ENCODE data around the gene KLK5. TPM values are rescaled to one million over a fixed set of nuclear protein-coding genes. Genes with fewer than 3 reads are reported as not detected.

The KLK5 gene
- total and polyA plus RNA-seq, 2 donors (not counting 1 experiment from before 2014, with no cell fraction given) = not detected

- DNase-seq = no peak
- peaks cover 41% of the 10 kb centered on the region for H3K27me3 Mint-ChIP-seq
- no peak for ATAC-seq (ENCODE audit: low read depth)
Measured at GRCh38 chr19:50910722-50911121, 42.1 kb downstream of the KLK5 start.

More at GRCh38 chr19:50910722-50911121, 42.1 kb downstream of the KLK5 start:
- Histone ChIP-seq H3K36me3 (replicated peaks in 1 of 2; ENCODE audit: control extremely low read depth in 1 of 2, control insufficient read depth in 1 of 2, extremely low read depth in 1 of 2, insufficient read depth in 2 of 2, low read length in 1 of 2) (no peaks in the 10 kb centered on the region), H3K4me1 (ENCODE audit: control insufficient read depth in 2 of 2, insufficient read depth in 2 of 2, low read length in 2 of 2) (peaks cover 10 to 18% of the 10 kb centered on the region in 2 donors), H3K4me3 (ENCODE audit: control extremely low read depth in 1 of 5, extremely low read depth in 1 of 5, insufficient read depth in 1 of 5, low read depth in 2 of 5, low read length in 4 of 5) (no peak overlapping the region), H3K79me2 (ENCODE audit: control insufficient read depth, insufficient read depth, low read length) (no peaks in the 10 kb centered on the region), H3K27ac (ENCODE audit: low read length in 2 of 2) (no peak overlapping the region), H4K20me1 (ENCODE audit: control insufficient read depth, insufficient read depth, low read length, poor library complexity, severe bottlenecking) (no peaks in the 10 kb centered on the region), H2AFZ (ENCODE audit: insufficient read depth, low read depth, low read length, poor library complexity, severe bottlenecking) (no peak overlapping the region), H3K27me3 (replicated peaks in 1 of 4; ENCODE audit: control extremely low read depth in 1 of 4, control insufficient read depth in 3 of 4, insufficient read depth in 4 of 4, low read length in 3 of 4) (peaks cover 0 to 66% (median 29%) of the 10 kb centered on the region in 4 experiments), H3K9me3 (ENCODE audit: control extremely low read depth in 1 of 3, control insufficient read depth in 2 of 3, insufficient read depth in 1 of 3, low read length in 2 of 3) (peaks cover 0 to 19% (median 0%) of the 10 kb centered on the region in 3 donors), H3K9ac (ENCODE audit: low read length) (no peak overlapping the region), H3K4me2 (replicated peaks; ENCODE audit: low read depth, low read length, poor library complexity, severe bottlenecking) (no peak overlapping the region)
- TF ChIP-seq EZH2 (IDR thresholded peaks at IDR 0.05; ENCODE audit: borderline replicate concordance, insufficient read depth, low read depth, low read length, poor library complexity, severe bottlenecking) = no peak
- TF ChIP-seq CTCF (IDR thresholded peaks at IDR 0.05) = no peak
- ChIA-PET POLR2A (no interaction called here), CTCF (interaction anchor here (0.9 kb wide), 1 partner anchor 128 kb away, joined by 3 read pairs; no protein-coding TSS in a partner anchor)
- 25% methylated on average over 1 of the region's 4 CpGs for WGBS (ENCODE audit: insufficient coverage)
- Mint-ChIP-seq H3K27ac (no peak overlapping the region), H3K4me1 (peaks cover 20% of the 10 kb centered on the region), H3K4me3 (no peak overlapping the region), H3K9me3 (ENCODE audit: insufficient read depth) (no peaks in the 10 kb centered on the region)
- intact Hi-C loops (cut with micrococcal nuclease) = no loop called here
